ENCODE data around the gene XRCC5.

Gene XRCC5

GRCh38 chr2:216117561-216118340 is 8.6 kb downstream of the XRCC5 start:
- H3K4me3 ChIP-seq (ENCODE audit: low read depth, low read length): no peak overlapping the region
- no peak for TF ChIP-seq CTCF (IDR thresholded peaks at IDR 0.05; ENCODE audit: borderline replicate concordance, insufficient read depth, low read depth, low read length)

- TF ChIP-seq CTCF (IDR thresholded peaks at IDR 0.05; ENCODE audit: borderline replicate concordance, insufficient read depth, low read depth, low read length): no peak
- H3K4me3 ChIP-seq (ENCODE audit: low read depth, low read length): no peak overlapping the region
Observed at GRCh38 chr2:216118474-216118873, 9.3 kb downstream of the XRCC5 start.

GRCh38 chr2:216119146-216119545 is 10.0 kb downstream of the XRCC5 start:
- no peak for TF ChIP-seq CTCF (IDR thresholded peaks at IDR 0.05; ENCODE audit: borderline replicate concordance, insufficient read depth, low read depth, low read length)
- no peak overlapping the region for H3K4me3 ChIP-seq (ENCODE audit: low read depth, low read length)

GRCh38 chr2:216119986-216120385 is 10.8 kb downstream of the XRCC5 start:
- no peak for TF ChIP-seq CTCF (IDR thresholded peaks at IDR 0.05; ENCODE audit: borderline replicate concordance, insufficient read depth, low read depth, low read length)
- no peak overlapping the region for H3K4me3 ChIP-seq (ENCODE audit: low read depth, low read length)

- no peak for TF ChIP-seq CTCF (IDR thresholded peaks at IDR 0.05; ENCODE audit: borderline replicate concordance, insufficient read depth, low read depth, low read length)
- no peak overlapping the region for H3K4me3 ChIP-seq (ENCODE audit: low read depth, low read length)
Observed at GRCh38 chr2:216121255-216121654, 12.1 kb downstream of the XRCC5 start.

- TF ChIP-seq CTCF (IDR thresholded peaks at IDR 0.05; ENCODE audit: borderline replicate concordance, insufficient read depth, low read depth, low read length): no peak
- no peak overlapping the region for H3K4me3 ChIP-seq (ENCODE audit: low read depth, low read length)
Observed at GRCh38 chr2:216126943-216127342, 17.8 kb downstream of the XRCC5 start.

- TF ChIP-seq CTCF (IDR thresholded peaks at IDR 0.05; ENCODE audit: borderline replicate concordance, insufficient read depth, low read depth, low read length): no peak
- H3K4me3 ChIP-seq (ENCODE audit: low read depth, low read length): no peak overlapping the region
Observed at GRCh38 chr2:216130346-216130971, 21.3 kb downstream of the XRCC5 start.
